Trophoblast cell (in vitro differentiated cells and primary cell): ENCODE measurements around the gene KIFAP3.
"Not testable (repeated sequence)": the region's sequence is repeated elsewhere in the genome, so short reads cannot be mapped to it uniquely, and the experiment has no call there.

Experiments
- DNase-seq, 2 donors: peaks; one replicate each; pipeline ENCODE4 v3.0.0-alpha.2; 2016
- H2AFZ ChIP-seq: 2 replicates; pipeline ENCODE4 v1.6.1; 2013; ENCODE audit warnings: low read length, moderate library complexity, mild to moderate bottlenecking; ENCODE audit not compliant: insufficient read depth, poor library complexity
- H2AK5ac ChIP-seq: 2 replicates; pipeline ENCODE4 v1.6.1; 2013; ENCODE audit warnings: mild to moderate bottlenecking, low read length
- H2BK120ac ChIP-seq: 2 replicates; pipeline ENCODE4 v1.6.1; 2013; ENCODE audit warnings: low read length, mild to moderate bottlenecking, moderate library complexity; ENCODE audit not compliant: insufficient read depth, poor library complexity
- H2BK12ac ChIP-seq: 2 replicates; pipeline ENCODE4 v1.6.1; 2013; ENCODE audit warnings: mild to moderate bottlenecking, low read length, moderate library complexity
- H2BK5ac ChIP-seq: 2 replicates; pipeline ENCODE4 v1.6.1; 2013; ENCODE audit warnings: low read length, low read depth, moderate library complexity, mild to moderate bottlenecking; ENCODE audit not compliant: poor library complexity
- H3K14ac ChIP-seq: 2 replicates; pipeline ENCODE4 v1.6.1; 2013; ENCODE audit warnings: mild to moderate bottlenecking, low read length
- H3K18ac ChIP-seq: 2 replicates; pipeline ENCODE4 v1.6.1; 2013; ENCODE audit warnings: mild to moderate bottlenecking, low read length
- H3K23ac ChIP-seq: 2 replicates; pipeline ENCODE4 v1.6.1; 2013; ENCODE audit warnings: low read length
- H3K27ac ChIP-seq: 2 replicates; pipeline ENCODE4 v1.5.1; 2013; ENCODE audit warnings: low read depth, mild to moderate bottlenecking, inconsistent platforms, low read length, moderate library complexity
- H3K27me3 ChIP-seq: 2 replicates; pipeline ENCODE4 v1.6.1; 2013; ENCODE audit warnings: inconsistent platforms, mild to moderate bottlenecking, low read length, moderate library complexity; ENCODE audit not compliant: insufficient read depth
- H3K36me3 ChIP-seq, 2 experiments: 1 replicate in 1 of 2; 2 replicates in 1 of 2; pipeline ENCODE4 v1.6.1; 2013; ENCODE audit warnings: low read length in 2 of 2, mild to moderate bottlenecking in 2 of 2, moderate library complexity in 1 of 2; ENCODE audit not compliant: insufficient read depth in 2 of 2, control insufficient read depth in 1 of 2
- H3K4ac ChIP-seq: 2 replicates; pipeline ENCODE4 v1.6.1; 2013; ENCODE audit warnings: low read depth, mild to moderate bottlenecking, low read length, moderate library complexity
- H3K4me1 ChIP-seq, 2 experiments: 1 replicate in 1 of 2; 2 replicates in 1 of 2; pipeline ENCODE4 v1.6.1; 2013; ENCODE audit warnings: low read length in 2 of 2, mild to moderate bottlenecking in 2 of 2, moderate library complexity in 1 of 2; ENCODE audit not compliant: insufficient read depth in 2 of 2, control insufficient read depth in 1 of 2
- H3K4me2 ChIP-seq: 2 replicates; pipeline ENCODE4 v1.6.1; 2013; ENCODE audit warnings: inconsistent platforms, mild to moderate bottlenecking, low read length, moderate library complexity
- H3K4me3 ChIP-seq: 2 replicates; pipeline ENCODE4 v1.5.1; 2013; ENCODE audit warnings: mild to moderate bottlenecking, low read depth, low read length, inconsistent platforms
- H3K79me1 ChIP-seq: one replicate; pipeline ENCODE4 v1.6.1; 2013; ENCODE audit warnings: low read length
- H3K79me2 ChIP-seq: 2 replicates; pipeline ENCODE4 v1.6.1; 2013; ENCODE audit warnings: low read length, mild to moderate bottlenecking; ENCODE audit not compliant: control insufficient read depth, insufficient read depth, poor library complexity
- H3K9ac ChIP-seq: 2 replicates; pipeline ENCODE4 v1.6.1; 2013; ENCODE audit warnings: mild to moderate bottlenecking, low read length
- H3K9me3 ChIP-seq: 2 replicates; pipeline ENCODE4 v1.6.1; 2013; ENCODE audit warnings: low read depth, mild to moderate bottlenecking, control low read depth, inconsistent platforms, low read length; ENCODE audit not compliant: insufficient read depth
- H4K12ac ChIP-seq: 2 replicates; pipeline ENCODE4 v1.6.1; 2013; ENCODE audit warnings: low read depth, mild to moderate bottlenecking, low read length, moderate library complexity
- H4K8ac ChIP-seq: 2 replicates; pipeline ENCODE4 v1.6.1; 2013; ENCODE audit warnings: low read depth, mild to moderate bottlenecking, low read length, moderate library complexity
- H4K91ac ChIP-seq: one replicate; pipeline ENCODE4 v1.6.1; 2013; ENCODE audit warnings: low read depth, mild to moderate bottlenecking, low read length, moderate library complexity
- WGBS: extraction: QIAGEN DNeasy Blood & Tissue Kit; methylation state at CpG from one replicate; pipeline ENCODE4 v1.1.7; 2013; ENCODE audit warnings: missing lambda C conversion rate; ENCODE audit not compliant: insufficient read length, insufficient coverage; ENCODE audit errors: extremely low coverage; 5-methylcytosine and 5-hydroxymethylcytosine counted together

KIFAP3 gene

DNA sequence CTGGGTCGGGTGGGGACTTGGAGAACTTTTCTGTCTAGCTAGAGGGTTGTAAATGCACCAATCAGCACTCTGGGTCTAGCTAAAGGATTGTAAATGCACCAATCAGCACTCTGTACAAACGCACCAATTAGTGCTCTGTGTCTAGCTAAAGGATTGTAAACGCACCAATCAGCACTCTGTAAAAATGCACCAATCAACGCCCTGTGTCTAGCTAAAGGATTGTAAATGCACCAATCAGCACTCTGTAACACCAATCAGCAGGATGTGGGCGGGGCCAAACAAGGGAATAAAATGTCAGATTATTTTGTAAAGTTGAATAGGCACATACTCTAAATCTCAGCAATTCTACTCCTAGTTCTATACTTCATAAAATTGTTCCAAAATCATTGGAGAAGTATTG lies 2.5 kb upstream of the KIFAP3 start:
- H3K79me2 ChIP-seq, H3K4ac ChIP-seq, H3K4me1 ChIP-seq, H2BK12ac ChIP-seq, H3K4me3 ChIP-seq, DNase-seq, H3K9ac ChIP-seq, H3K18ac ChIP-seq, H3K9me3 ChIP-seq, H3K79me1 ChIP-seq, H2AFZ ChIP-seq, H3K27ac ChIP-seq, H3K4me2 ChIP-seq, H4K8ac ChIP-seq, H2BK5ac ChIP-seq, H2AK5ac ChIP-seq, H3K14ac ChIP-seq, H3K27me3 ChIP-seq, H3K36me3 ChIP-seq, H3K23ac ChIP-seq, H4K12ac ChIP-seq: not testable (repeated sequence)
- Histone ChIP-seq H2BK120ac (peak overlapping the region; percentile 72), H4K91ac (peak overlapping the region; percentile 85)
- WGBS, result no CpG with 5 or more reads among the region's 5 CpGs

DNA sequence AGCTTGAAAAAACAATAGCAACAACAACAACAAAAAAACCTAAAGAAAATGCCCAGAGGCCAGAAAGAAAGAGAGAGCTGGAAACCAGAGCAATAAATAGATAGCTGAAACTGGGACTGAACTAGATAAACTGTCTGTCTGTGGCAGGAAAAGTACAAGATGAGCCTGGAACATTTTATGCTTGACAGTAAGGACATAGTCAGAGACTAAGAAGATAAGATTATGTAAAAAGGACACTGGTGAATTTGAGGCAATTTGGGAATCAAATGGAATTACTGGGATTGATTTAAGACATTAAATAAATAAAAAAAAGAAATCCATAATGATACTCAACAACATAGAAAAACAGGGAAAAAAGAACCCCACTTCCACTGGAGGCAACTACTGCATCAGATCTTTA lies 1.7 kb upstream of the KIFAP3 start:
- H4K8ac ChIP-seq, result no peak overlapping the region
- H3K36me3 ChIP-seq, result peaks cover 0 to 2% of the 10 kb centered on the region in 2 experiments

DNA sequence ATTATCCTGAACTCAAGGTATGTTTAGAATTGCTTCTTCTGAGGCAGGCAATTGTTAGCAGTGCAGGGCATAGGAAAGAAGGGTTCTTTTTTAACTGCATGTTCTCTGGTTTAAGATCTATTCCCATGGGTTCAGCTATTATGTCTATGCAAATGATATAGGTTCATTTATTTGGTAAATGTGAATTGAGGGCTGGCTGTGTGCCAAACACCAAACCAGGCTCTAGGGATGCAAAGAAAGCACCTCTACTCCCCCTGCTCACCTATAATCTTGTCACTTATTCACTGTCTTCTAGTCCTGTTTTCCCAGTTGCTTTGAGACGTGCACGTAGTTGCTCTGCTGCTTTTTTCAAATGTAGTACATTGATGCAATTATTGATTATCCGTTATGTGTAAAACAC lies 691 bp upstream of the KIFAP3 start:
- H3K79me1 ChIP-seq, result peaks cover 4% of the 10 kb centered on the region
- no peaks in the 10 kb centered on the region for H3K27me3 ChIP-seq
- no peak overlapping the region for H3K4ac ChIP-seq
- no peak overlapping the region for H3K14ac ChIP-seq
- H4K8ac ChIP-seq, result no peak overlapping the region
- H2BK12ac ChIP-seq, result no peak overlapping the region
- H3K36me3 ChIP-seq, result peaks cover 0 to 2% of the 10 kb centered on the region in 2 experiments
- H3K4me3 ChIP-seq, result no peak overlapping the region
- H3K4me2 ChIP-seq, result peak overlapping the region; percentile 70
- no peak overlapping the region for H2BK120ac ChIP-seq
- H3K9me3 ChIP-seq, result peaks cover 1% of the 10 kb centered on the region
- H3K18ac ChIP-seq, result no peak overlapping the region
- no CpG with 5 or more reads among the region's 3 CpGs for WGBS
- peak overlapping the region; percentile 36 for H3K27ac ChIP-seq
- no peak overlapping the region for H4K91ac ChIP-seq
- no peak overlapping the region for H2BK5ac ChIP-seq
- H4K12ac ChIP-seq, result no peak overlapping the region
- DNase-seq, result no peak
- H2AK5ac ChIP-seq, result no peak overlapping the region
- no peak overlapping the region for H3K9ac ChIP-seq
- H2AFZ ChIP-seq, result no peak overlapping the region
- H3K23ac ChIP-seq, result no peak overlapping the region
- no peaks in the 10 kb centered on the region for H3K79me2 ChIP-seq
- H3K4me1 ChIP-seq, result peaks cover 0 to 4% of the 10 kb centered on the region in 2 experiments

More for the DNA sequence above, 1.7 kb upstream of the KIFAP3 start:
- Histone ChIP-seq H3K79me2 (no peaks in the 10 kb centered on the region), H2AFZ (no peak overlapping the region), H3K4me3 (no peak overlapping the region), H3K4me2 (no peak overlapping the region), H3K4me1 (peaks cover 0 to 4% of the 10 kb centered on the region in 2 experiments), H3K9ac (no peak overlapping the region), H4K12ac (no peak overlapping the region), H3K27me3 (no peaks in the 10 kb centered on the region), H2BK120ac (no peak overlapping the region), H2BK12ac (no peak overlapping the region), H3K18ac (no peak overlapping the region), H3K27ac (no peak overlapping the region), H3K23ac (no peak overlapping the region), H2BK5ac (no peak overlapping the region), H3K14ac (no peak overlapping the region), H3K9me3 (peaks cover 1% of the 10 kb centered on the region), H2AK5ac (no peak overlapping the region), H3K79me1 (peaks cover 4% of the 10 kb centered on the region), H4K91ac (no peak overlapping the region), H3K4ac (no peak overlapping the region)
- no peak for DNase-seq

DNA sequence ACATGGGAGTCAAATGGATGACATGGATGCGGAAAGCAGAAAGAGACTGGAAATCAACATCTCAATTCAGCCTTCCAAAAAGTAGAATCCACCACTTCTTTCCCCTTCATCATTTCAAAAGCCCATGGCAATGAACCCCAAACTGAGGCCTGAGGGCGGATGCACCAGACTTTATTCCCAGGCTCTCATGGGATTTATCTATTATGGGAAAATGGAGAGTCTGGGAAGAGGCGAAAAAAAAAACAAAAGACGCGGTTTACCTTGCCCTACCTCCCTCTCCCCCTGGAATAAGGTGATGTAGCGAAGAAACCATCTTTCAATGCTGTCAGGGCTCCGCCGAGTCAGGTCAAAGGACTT lies 624 bp downstream of the KIFAP3 start:
- DNase-seq, result no peak

More for the DNA sequence above, 624 bp downstream of the KIFAP3 start:
- Histone ChIP-seq H4K91ac (peak overlapping the region; percentile 22), H3K27me3 (no peaks in the 10 kb centered on the region), H3K9me3 (no peaks in the 10 kb centered on the region), H3K4me2 (peak overlapping the region; percentile 66), H2AK5ac (no peak overlapping the region), H3K79me1 (peaks cover 4% of the 10 kb centered on the region), H2BK120ac (no peak overlapping the region), H2AFZ (peak overlapping the region; percentile 47), H3K23ac (no peak overlapping the region), H3K18ac (no peak overlapping the region), H3K4ac (peak overlapping the region; percentile 9), H3K4me1 (peaks cover 0 to 4% of the 10 kb centered on the region in 2 experiments), H3K9ac (peak overlapping the region; percentile 59), H4K8ac (peak overlapping the region; percentile 13), H4K12ac (no peak overlapping the region), H3K79me2 (no peaks in the 10 kb centered on the region), H2BK12ac (no peak overlapping the region), H3K14ac (no peak overlapping the region), H3K36me3 (peaks cover 0 to 2% of the 10 kb centered on the region in 2 experiments), H3K27ac (no peak overlapping the region), H2BK5ac (peak overlapping the region; percentile 10), H3K4me3 (peak overlapping the region; percentile 86)
- WGBS, result no CpG with 5 or more reads among the region's 8 CpGs
